GM18519 (cell line): ENCODE results near the gene ZNF326.

ENCODE experiments used
- ATAC-seq: cut with Tn5 transposase; IDR thresholded peaks from one replicate; pipeline ENCODE4 v1.9.1; 2021; ENCODE audit warnings: mild to moderate bottlenecking, moderate library complexity; ENCODE audit not compliant: unreplicated experiment, low FRiP score

The ZNF326 gene

DNA sequence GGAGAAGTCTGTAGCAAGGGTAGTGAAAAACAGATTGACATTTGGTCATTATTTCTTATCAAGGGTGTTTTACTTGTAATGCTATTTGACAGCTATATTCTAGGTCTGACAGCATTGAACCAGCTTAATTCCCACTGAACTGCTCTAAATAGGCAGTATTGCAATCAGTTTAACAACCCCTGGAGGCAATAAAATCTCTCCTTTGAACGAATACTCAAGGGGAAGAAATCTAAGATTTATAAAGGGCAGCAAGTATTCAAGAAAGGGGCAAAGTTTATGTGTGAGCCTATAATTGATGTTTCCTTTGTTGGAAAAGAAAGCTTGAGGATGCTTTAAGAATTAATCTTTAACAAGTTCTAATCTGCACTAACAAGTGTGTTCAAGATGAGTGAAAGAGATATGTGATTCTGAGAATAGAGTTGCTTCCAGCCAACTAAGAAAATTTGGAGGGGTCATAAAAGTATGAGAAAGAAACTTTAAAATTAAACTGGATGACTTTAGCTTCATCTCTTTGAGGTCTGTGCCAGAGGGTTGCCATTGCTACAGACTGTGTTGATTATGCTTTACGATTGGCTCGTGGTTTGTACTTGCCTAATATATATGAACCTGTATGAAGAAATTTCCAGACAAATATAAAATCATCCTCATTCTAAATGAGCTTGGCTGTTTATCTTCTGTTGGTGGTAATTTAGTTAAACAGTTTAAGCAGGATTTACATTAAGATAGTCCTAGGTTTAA, 72.5 kb downstream of the ZNF326 start:
- ATAC-seq, result no peak

DNA sequence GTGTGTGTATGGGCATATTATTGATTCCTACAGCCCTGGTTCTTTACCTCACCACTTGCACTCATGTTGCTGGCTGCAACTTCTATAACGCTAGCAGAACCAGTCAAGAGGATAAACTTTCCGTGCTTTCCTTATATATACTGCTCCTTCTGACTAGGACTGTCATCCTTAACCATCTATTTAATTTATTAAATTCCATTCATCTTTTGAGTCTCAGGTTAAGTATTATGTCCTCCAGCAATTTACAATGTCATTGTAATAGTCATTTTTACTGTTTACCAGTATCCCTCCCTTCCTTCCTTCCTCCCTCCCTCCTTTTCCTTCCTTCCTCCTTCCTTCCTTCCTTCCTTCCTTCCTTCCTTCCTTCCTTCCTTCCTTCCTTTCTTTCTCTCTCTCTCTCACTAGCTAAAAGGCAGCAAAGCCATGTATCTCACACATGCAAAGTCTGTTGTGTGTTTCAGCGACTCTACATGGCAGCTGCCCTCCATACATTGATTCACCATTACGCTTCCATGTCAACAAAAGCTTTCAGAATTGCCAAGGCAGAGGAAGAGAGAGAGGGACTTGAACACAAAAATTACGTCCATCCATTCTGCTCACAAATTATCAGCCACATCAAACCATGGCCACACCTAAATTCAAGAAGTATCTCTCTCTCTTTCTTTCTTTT, 73.8 kb downstream of the ZNF326 start:
- no peak for ATAC-seq

- no peak for ATAC-seq
Observed at GRCh38 chr1:90074137-90074536, 79.2 kb downstream of the ZNF326 start.

DNA sequence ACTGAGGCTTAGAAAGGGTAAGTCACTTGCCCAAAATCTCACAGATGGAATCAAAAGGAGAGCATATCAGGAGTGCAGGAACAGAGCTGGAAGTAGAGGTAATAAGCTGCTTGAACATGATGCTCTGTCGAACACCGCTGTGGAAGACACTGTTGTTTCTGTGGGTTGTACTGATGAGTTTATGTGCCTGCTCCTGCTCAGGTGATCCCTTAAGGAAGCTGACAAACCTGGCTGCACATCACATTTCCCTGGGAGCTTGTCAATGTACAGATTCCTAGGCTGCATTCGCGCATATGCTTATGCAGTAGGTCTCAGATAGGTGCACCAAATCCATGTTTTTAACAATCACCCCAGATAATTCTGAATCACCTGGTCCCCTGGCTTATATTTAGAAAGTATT, 79.7 kb downstream of the ZNF326 start:
- no peak for ATAC-seq

DNA sequence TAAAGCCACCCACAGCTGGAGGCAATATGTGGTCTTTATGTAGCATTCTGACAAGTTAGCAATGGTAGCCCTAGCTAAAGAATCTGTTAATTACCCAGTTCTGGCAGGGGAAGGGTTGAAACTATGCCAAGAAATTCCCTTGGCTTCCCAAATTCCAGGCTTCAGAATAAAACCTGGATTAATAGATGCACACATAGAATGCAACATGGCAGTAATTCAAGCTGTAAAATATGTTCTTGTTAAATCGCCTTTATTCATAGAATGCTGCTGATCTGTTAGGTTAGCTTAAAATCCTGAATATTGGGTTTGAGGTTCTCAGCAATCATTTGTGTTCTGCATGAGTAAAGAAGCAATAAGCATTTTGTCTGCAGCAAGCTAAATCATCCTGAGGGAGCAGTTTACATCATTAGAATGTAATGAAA, 80.1 kb downstream of the ZNF326 start:
- no peak for ATAC-seq

- no peak for ATAC-seq
Observed at GRCh38 chr1:90083995-90084394, 89.1 kb downstream of the ZNF326 start.
